HFFc6 (cell line): Measurements from ENCODE around the gene ASAP2. TPM values are rescaled to one million over a fixed set of nuclear protein-coding genes. Genes with fewer than 3 reads are reported as not detected.
"Not testable (repeated sequence)": the region's sequence is repeated elsewhere in the genome, so short reads cannot be mapped to it uniquely, and the experiment has no call there.

Source experiments
- DNase-seq: peaks from one replicate; pipeline ENCODE4 v3.0.0-alpha.2; 2018
- H3K27ac Mint-ChIP-seq: 2 replicates; pipeline ENCODE4 v1.8.0; 2020; ENCODE audit warnings: mild to moderate bottlenecking, mixed read lengths
- H3K27me3 Mint-ChIP-seq: 2 replicates; pipeline ENCODE4 v1.8.0; 2021; ENCODE audit warnings: mild to moderate bottlenecking, moderate library complexity, mixed read lengths; ENCODE audit not compliant: insufficient read depth
- H3K36me3 Mint-ChIP-seq: 2 replicates; pipeline ENCODE4 v1.8.0; 2021; ENCODE audit warnings: low read depth, mixed read lengths
- H3K4me1 Mint-ChIP-seq: 2 replicates; pipeline ENCODE4 v1.8.0; 2020; ENCODE audit warnings: low read depth, mixed read lengths
- H3K4me3 Mint-ChIP-seq: 2 replicates; pipeline ENCODE4 v1.8.0; 2020; ENCODE audit warnings: mild to moderate bottlenecking, moderate library complexity, mixed read lengths
- H3K9me3 Mint-ChIP-seq: 2 replicates; pipeline ENCODE4 v1.8.0; 2020; ENCODE audit warnings: mild to moderate bottlenecking, mixed read lengths
- total RNA-seq, 6 experiments: library from RNA; stranded (reverse); fragmentation: NEBNext Ultra II Directional; extraction: Animal tissue kit (Norgen Biotek cat#: 25700); gene quantifications; 2 replicates in 1 of 6; 3 replicates in 5 of 6; pipeline ENCODE4 v1.2.3, GENCODE V29; 2021
- TF ChIP-seq, protein P1 (sequence below): fragments of 200-600 bp; sonication (generic); IDR thresholded peaks from 2 replicates; pipeline ENCODE4 v1.5.0; 2021; ENCODE audit warnings: antibody characterized with exemption, mild to moderate bottlenecking

The ASAP2 gene
- total RNA-seq, 6 experiments from 2014 or later, result 31.2 to 37.4 (median 34.3) TPM

DNA sequence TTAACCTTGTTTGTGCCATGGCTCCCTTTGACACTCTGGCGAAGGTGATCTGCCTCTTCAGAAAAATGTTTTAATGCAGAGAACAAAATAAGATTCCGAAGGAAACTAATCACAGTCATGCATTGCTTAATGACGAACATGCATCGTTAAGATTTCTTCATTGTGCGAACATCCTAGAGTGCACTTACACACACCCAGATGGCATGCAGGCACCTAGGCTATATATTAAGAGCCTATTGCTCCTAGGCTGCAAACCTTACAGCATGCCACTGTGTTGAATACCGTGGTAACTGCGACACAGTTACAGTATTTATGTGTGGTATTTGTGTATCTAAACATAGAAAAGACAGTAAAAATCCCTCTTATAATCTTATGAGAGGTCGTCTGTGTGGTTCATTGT, 8.3 kb downstream of the ASAP2 start:
- DNase-seq, result no peak
- H3K36me3 Mint-ChIP-seq, result peaks cover 38% of the 10 kb centered on the region
- no peak overlapping the region for H3K4me3 Mint-ChIP-seq
- peaks cover 69% of the 10 kb centered on the region for H3K4me1 Mint-ChIP-seq
- no peak overlapping the region; the same call in 1 of the 2 replicates for H3K27ac Mint-ChIP-seq
- TF ChIP-seq, protein P1, sequence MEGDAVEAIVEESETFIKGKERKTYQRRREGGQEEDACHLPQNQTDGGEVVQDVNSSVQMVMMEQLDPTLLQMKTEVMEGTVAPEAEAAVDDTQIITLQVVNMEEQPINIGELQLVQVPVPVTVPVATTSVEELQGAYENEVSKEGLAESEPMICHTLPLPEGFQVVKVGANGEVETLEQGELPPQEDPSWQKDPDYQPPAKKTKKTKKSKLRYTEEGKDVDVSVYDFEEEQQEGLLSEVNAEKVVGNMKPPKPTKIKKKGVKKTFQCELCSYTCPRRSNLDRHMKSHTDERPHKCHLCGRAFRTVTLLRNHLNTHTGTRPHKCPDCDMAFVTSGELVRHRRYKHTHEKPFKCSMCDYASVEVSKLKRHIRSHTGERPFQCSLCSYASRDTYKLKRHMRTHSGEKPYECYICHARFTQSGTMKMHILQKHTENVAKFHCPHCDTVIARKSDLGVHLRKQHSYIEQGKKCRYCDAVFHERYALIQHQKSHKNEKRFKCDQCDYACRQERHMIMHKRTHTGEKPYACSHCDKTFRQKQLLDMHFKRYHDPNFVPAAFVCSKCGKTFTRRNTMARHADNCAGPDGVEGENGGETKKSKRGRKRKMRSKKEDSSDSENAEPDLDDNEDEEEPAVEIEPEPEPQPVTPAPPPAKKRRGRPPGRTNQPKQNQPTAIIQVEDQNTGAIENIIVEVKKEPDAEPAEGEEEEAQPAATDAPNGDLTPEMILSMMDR, result no peak
- no peaks in the 10 kb centered on the region for H3K9me3 Mint-ChIP-seq
- H3K27me3 Mint-ChIP-seq, result peaks cover 3% of the 10 kb centered on the region; the same call in 1 of the 2 replicates

- no peak for DNase-seq
- TF ChIP-seq, protein P1, result no peak
- no peaks in the 10 kb centered on the region for H3K9me3 Mint-ChIP-seq
- no peak overlapping the region for H3K4me3 Mint-ChIP-seq
- H3K27me3 Mint-ChIP-seq, result peaks cover 3% of the 10 kb centered on the region; the same call in 1 of the 2 replicates
- H3K36me3 Mint-ChIP-seq, result peaks cover 38% of the 10 kb centered on the region
- peaks cover 71% of the 10 kb centered on the region for H3K4me1 Mint-ChIP-seq
- peak overlapping the region; percentile 24; the same call in 1 of the 2 replicates for H3K27ac Mint-ChIP-seq
Measured at GRCh38 chr2:9215680-9216079, 9.1 kb downstream of the ASAP2 start.

DNA sequence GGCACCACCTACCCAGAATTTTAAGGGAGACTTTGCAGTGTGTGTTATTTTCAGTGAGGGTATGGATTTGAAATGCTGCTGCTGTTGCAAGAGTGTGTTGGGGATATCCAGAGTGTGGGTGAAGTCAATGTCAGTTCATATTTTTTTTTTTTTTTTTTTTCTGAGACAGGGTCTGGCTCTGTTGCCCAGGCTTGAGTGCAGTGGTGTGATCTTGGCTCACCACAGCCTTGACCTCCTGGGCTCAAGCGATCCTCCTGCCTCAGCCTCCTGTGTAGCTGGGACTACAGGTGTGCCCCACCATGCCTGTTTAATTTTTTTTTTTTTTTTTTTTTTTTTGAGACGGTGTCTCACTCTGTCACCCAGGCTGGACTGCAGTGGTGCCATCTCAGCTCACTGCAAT, 9.5 kb downstream of the ASAP2 start:
- H3K4me1 Mint-ChIP-seq, result peaks cover 75% of the 10 kb centered on the region
- H3K36me3 Mint-ChIP-seq, result peaks cover 38% of the 10 kb centered on the region
- peak overlapping the region; percentile 24; the same call in 1 of the 2 replicates for H3K27ac Mint-ChIP-seq
- not testable (repeated sequence) for DNase-seq, H3K9me3 Mint-ChIP-seq, H3K4me3 Mint-ChIP-seq, H3K27me3 Mint-ChIP-seq

- no peaks in the 10 kb centered on the region for H3K9me3 Mint-ChIP-seq
- peaks cover 79% of the 10 kb centered on the region for H3K4me1 Mint-ChIP-seq
- H3K27ac Mint-ChIP-seq, result peak overlapping the region; percentile 50
- TF ChIP-seq, protein P1, result no peak
- peaks cover 3% of the 10 kb centered on the region for H3K27me3 Mint-ChIP-seq
- H3K36me3 Mint-ChIP-seq, result peaks cover 24% of the 10 kb centered on the region
- no peak overlapping the region for H3K4me3 Mint-ChIP-seq
- no peak for DNase-seq
Measured at GRCh38 chr2:9217838-9218770, 11.5 kb downstream of the ASAP2 start.

GRCh38 chr2:9219027-9219445, 12.4 kb downstream of the ASAP2 start:
- Mint-ChIP-seq H3K36me3 (peaks cover 24% of the 10 kb centered on the region), H3K27ac (peak overlapping the region; percentile 69), H3K9me3 (no peaks in the 10 kb centered on the region), H3K4me3 (no peak overlapping the region), H3K4me1 (peaks cover 74% of the 10 kb centered on the region), H3K27me3 (peaks cover 3% of the 10 kb centered on the region)
- DNase-seq, result no peak
- TF ChIP-seq, protein P1, result no peak

GRCh38 chr2:9220201-9220600, 13.6 kb downstream of the ASAP2 start:
- H3K9me3 Mint-ChIP-seq, result no peaks in the 10 kb centered on the region
- no peak for DNase-seq
- TF ChIP-seq, protein P1, result no peak
- H3K27ac Mint-ChIP-seq, result peak overlapping the region; percentile 36; the same call in 1 of the 2 replicates
- peaks cover 3% of the 10 kb centered on the region for H3K27me3 Mint-ChIP-seq
- peaks cover 68% of the 10 kb centered on the region for H3K4me1 Mint-ChIP-seq
- H3K36me3 Mint-ChIP-seq, result peaks cover 29% of the 10 kb centered on the region
- no peak overlapping the region for H3K4me3 Mint-ChIP-seq
